ENCODE data around the gene IER5.

The IER5 gene

GRCh38 chr1:181094416-181095212 lies 6.1 kb downstream of the IER5 start:
- in situ Hi-C loops (cut with MboI; ENCODE audit: low sequenced_read_pairs) = loop anchor here (5.0 kb wide), 1 partner anchor 38 kb away; no protein-coding TSS in a partner anchor

DNA sequence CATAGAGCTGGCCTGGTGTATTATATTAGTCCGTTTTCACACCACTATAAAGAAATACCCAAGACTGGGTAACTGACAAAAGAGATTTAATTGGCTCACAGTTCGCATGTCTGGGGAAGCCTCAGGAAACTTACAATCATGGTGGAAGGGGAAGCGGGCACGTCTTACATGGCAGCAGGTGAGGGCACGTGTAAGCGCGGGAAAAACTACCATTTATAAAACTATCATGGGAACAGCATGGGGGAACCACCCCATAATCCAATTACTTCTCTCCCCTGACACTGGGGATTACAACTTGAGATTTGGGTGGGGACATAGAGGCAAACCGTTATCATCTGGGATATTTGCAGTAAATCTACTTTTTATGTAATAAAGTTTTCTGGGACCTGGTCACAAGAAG lies 6.8 kb downstream of the IER5 start:
- in situ Hi-C loops (cut with MboI; ENCODE audit: low sequenced_read_pairs) = no loop called here

- in situ Hi-C loops (cut with MboI; ENCODE audit: low sequenced_read_pairs) = no loop called here
Observed at GRCh38 chr1:181095763-181096184, 7.3 kb downstream of the IER5 start.

DNA sequence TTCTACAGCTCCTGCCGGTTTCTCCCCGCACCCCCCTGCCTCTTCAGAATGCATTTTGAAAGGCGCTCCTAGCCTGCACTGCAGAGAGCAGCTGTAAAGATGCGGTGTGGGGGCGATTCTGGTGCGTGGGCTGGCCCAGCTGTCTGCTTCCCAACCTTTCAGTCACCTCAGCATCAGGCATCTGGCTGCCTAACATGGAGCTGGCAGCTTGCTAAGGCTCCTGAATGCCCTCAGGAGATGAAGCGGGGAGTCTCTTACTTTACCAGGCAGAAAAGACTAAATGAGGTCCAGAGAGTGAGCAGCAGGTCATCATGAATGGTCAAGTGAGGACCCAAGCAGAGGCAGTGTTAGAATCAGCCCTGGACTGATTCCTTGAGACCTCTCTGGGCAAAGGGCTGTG lies 8.7 kb downstream of the IER5 start:
- in situ Hi-C loops (cut with MboI; ENCODE audit: low sequenced_read_pairs) = no loop called here

DNA sequence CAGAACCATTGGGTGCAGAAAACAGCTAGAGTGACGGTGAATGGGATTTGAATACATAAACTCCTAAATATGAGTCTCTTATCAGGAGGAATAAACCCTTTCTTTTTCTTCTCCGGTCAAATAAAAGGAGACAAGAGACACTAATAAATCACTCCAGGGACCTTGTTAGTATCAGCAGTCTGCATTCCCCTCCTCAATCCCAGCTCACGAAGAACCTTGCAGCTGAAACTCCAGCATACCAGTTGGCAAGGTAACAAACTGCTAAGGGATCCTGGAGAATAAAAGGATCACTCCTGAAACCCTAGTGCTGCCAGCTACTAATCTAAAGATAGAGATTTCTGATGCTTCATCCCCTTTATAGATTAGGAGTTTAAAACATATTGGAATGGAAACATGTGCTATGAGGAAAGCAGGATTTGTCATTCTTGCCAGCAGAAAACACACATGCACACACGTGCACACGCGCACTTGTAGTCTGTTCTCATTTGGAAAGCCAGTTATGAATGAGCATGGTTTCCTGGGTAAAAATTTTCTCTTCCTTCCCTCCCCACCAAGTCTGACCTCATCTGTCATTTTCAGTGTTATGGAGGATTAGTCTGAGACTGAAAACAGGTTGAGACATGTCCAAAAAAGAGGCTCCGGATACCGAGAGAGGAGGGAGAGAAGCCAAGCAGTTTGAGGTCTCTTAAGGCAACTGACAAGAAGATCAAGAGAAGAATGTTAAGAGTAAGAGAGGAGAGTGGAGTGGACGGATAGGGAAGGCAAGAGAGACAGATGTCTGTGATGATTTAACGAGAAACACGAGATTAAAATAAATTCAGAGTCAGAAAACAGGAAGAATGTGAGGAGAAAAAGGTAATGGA lies 10.9 kb downstream of the IER5 start:
- in situ Hi-C loops (cut with MboI; ENCODE audit: low sequenced_read_pairs) = no loop called here

- in situ Hi-C loops (cut with MboI; ENCODE audit: low sequenced_read_pairs) = no loop called here
Observed at GRCh38 chr1:181100015-181100905, 11.8 kb downstream of the IER5 start.

GRCh38 chr1:181100934-181101333 lies 12.4 kb downstream of the IER5 start:
- in situ Hi-C loops (cut with MboI; ENCODE audit: low sequenced_read_pairs) = no loop called here

DNA sequence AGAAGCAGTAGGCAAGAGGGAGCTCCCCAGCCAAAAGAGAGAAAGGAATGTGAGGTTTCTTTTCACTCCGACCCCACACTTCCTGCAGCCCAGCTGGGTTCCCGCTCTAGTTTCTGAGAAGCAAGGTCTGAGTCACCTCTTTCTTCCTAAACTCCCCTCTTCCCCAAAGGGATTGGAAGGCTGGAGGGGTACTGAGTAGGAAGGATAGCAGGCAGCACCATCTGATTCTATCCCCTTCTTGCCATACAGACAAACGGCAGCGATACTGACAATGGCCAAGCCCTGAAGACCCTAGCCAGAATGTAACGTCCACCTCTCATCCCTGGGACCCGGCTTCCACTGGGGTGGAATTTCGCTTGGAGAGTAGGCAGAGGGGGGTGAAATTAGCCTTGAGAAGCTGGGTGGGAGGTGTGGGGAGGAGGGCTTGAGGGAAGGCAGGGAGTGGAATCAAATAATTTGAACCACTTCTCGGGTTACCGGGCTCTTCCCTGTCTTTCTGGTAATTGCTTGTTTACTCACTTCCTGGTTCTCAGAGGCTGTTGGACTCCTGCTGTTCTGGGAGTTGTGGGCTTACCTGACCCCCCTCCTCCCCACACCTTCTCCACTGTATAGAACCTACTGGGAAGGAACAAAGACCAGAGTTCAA lies 13.2 kb downstream of the IER5 start:
- in situ Hi-C loops (cut with MboI; ENCODE audit: low sequenced_read_pairs) = no loop called here

DNA sequence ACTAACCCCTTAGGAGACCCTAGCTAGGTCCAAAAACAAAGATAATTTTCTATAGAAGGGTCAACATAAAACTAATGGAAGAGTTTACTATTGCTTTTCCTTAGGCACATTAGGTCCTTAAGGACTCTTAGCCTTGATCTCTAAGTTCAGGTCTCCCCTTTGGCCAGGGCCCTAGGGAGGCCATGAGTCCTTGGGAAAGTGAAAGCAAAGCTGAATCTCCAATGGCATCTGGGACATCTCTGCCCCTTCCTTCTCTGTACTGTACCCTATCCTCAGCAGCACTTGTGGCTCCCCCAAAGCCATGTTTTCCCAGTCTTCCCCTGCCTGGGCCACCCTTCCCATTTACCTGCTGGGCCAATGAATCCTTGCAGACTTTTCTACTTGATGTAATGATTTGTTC lies 14.3 kb downstream of the IER5 start:
- in situ Hi-C loops (cut with MboI; ENCODE audit: low sequenced_read_pairs) = no loop called here

- in situ Hi-C loops (cut with MboI; ENCODE audit: low sequenced_read_pairs) = no loop called here
Observed at GRCh38 chr1:181103399-181103798, 14.9 kb downstream of the IER5 start.

- in situ Hi-C loops (cut with MboI; ENCODE audit: low sequenced_read_pairs) = no loop called here
Observed at GRCh38 chr1:181104042-181104789, 15.7 kb downstream of the IER5 start.

GRCh38 chr1:181104790-181105133 lies 16.3 kb downstream of the IER5 start:
- in situ Hi-C loops (cut with MboI; ENCODE audit: low sequenced_read_pairs) = no loop called here

- in situ Hi-C loops (cut with MboI; ENCODE audit: low sequenced_read_pairs) = no loop called here
Observed at GRCh38 chr1:181105134-181106021, 16.9 kb downstream of the IER5 start.

- in situ Hi-C loops (cut with MboI; ENCODE audit: low sequenced_read_pairs) = no loop called here
Observed at GRCh38 chr1:181106022-181106312, 17.5 kb downstream of the IER5 start.

DNA sequence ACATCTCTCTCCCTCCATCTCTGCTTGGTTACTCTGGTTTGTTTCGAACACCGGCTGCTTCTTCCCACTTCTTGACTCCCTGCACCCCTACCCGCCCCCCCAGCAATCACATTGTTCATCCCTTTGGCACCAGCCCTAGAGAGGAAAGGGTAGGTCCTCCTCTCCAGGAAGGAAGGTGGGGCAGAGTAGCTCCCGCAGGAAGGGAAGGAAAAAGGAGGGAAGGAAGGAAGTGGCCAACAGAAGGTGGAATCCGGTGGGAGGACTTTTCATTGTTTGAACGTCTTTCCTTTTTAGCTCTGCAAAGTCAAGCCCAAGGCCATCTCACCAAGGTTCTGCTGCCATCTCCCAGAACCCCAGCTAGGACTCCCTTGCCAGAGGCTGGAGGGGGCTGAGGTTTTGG lies 18.0 kb downstream of the IER5 start:
- in situ Hi-C loops (cut with MboI; ENCODE audit: low sequenced_read_pairs) = no loop called here

DNA sequence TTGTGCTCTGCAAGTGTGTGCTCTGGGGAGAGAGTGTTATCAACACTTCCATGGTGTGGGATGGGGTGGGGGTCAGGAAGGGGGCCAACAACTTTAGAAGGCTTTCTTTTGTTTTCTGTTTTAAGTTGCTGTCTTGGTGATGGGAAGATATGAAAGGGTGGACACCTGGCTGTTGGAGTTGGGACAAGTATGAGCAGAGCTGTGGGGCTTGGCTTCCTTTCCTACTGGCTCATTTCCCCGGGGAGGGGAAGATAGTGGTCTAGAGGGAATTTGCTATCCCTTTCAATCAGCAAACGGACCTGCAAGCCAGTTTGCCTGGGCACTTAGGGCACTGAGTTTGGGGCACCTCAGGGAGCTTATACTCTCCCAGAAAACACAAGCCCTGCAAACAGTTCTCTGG lies 19.2 kb downstream of the IER5 start:
- in situ Hi-C loops (cut with MboI; ENCODE audit: low sequenced_read_pairs) = no loop called here

- in situ Hi-C loops (cut with MboI; ENCODE audit: low sequenced_read_pairs) = no loop called here
Observed at GRCh38 chr1:181108304-181108867, 19.9 kb downstream of the IER5 start.

DNA sequence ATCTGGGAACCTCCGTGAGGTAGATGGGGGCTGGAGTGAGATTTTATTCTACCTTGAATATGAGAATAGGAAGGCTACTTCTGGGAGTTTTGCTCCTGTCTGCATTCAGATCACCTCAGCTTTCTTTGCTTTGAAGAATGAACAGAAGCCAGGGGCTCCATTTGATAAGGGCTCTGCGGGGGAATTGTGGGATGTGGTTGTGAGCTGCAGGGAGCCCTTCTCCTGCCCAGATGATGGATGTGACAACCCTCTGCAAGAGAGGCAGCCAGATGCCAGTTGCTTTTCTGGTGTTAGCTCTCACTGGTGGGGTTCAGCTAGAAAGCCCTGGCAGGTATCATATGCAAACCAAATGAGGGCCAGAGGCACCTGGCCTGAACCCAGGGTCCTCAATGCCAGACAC lies 21.5 kb downstream of the IER5 start:
- in situ Hi-C loops (cut with MboI; ENCODE audit: low sequenced_read_pairs) = no loop called here

GRCh38 chr1:181111559-181111958 lies 23.1 kb downstream of the IER5 start:
- in situ Hi-C loops (cut with MboI; ENCODE audit: low sequenced_read_pairs) = no loop called here
